HEK293 (cell line): ENCODE data around the gene FBN2.

ENCODE experiments used
- CTCF ChIA-PET: fragments of 350-600 bp; formaldehyde crosslinking; extraction: SDS; loops from one replicate; lab custom pipeline; 2021; ENCODE audit warnings: antibody characterized with exemption; lab: Yijun Ruan, JAX
- POLR2A ChIA-PET: fragments of 300-600 bp; formaldehyde crosslinking; extraction: SDS; loops from one replicate; lab custom pipeline; 2020; ENCODE audit warnings: antibody characterized with exemption, inconsistent platforms; lab: Yijun Ruan, JAX
- H3K27ac ChIP-seq: fragments of 200-500 bp; sonication (Bioruptor generic); 2 replicates; pipeline ENCODE4 v1.5.1; 2014; ENCODE audit warnings: low read depth, low read length, control low read depth, inconsistent platforms; ENCODE audit errors: extremely low read depth
- H3K36me3 ChIP-seq, 2 experiments: fragments of 200-500 bp in 1 of 2; sonication (Bioruptor generic) in 1 of 2; 1 replicate in 1 of 2; 2 replicates in 1 of 2; pipeline ENCODE4 v1.5.1; 2014 to 2017; ENCODE audit warnings: inconsistent platforms in 2 of 2, low read length in 2 of 2; ENCODE audit not compliant: control insufficient read depth in 2 of 2, insufficient read depth in 1 of 2
- H3K4me1 ChIP-seq: fragments of 200-500 bp; sonication (Bioruptor generic); 2 replicates; pipeline ENCODE4 v1.5.1; 2014; ENCODE audit warnings: mild to moderate bottlenecking, low read length, inconsistent platforms; ENCODE audit not compliant: control insufficient read depth, insufficient read depth
- H3K4me3 ChIP-seq: 2 replicates; pipeline ENCODE4 v1.5.1; 2011; ENCODE audit warnings: low read depth, mild to moderate bottlenecking, control low read depth, low read length, moderate library complexity
- H3K9me3 ChIP-seq: fragments of 200-500 bp; sonication (Bioruptor generic); 2 replicates; pipeline ENCODE4 v1.5.1; 2014; ENCODE audit warnings: low read depth, low read length, inconsistent platforms; ENCODE audit not compliant: control insufficient read depth, insufficient read depth
- ATF2 ChIP-seq: fragments of 450-650 bp; formaldehyde crosslinking; IDR thresholded peaks from 2 replicates; pipeline ENCODE4 v1.5.1; 2016; ENCODE audit warnings: missing biosample characterization, missing genetic modification characterization, low read depth
- KLF1 ChIP-seq: fragments of 450-650 bp; formaldehyde crosslinking; IDR thresholded peaks from 2 replicates; pipeline ENCODE4 v1.5.1; 2016; ENCODE audit warnings: missing biosample characterization, missing genetic modification characterization
- KLF10 ChIP-seq: fragments of 450-650 bp; IDR thresholded peaks from 2 replicates; pipeline ENCODE4 v1.5.1; 2018; ENCODE audit warnings: missing biosample characterization, mild to moderate bottlenecking, missing genetic modification characterization
- PRDM1 ChIP-seq: fragments of 450-650 bp; formaldehyde crosslinking; IDR thresholded peaks from 2 replicates; pipeline ENCODE4; 2016; ENCODE audit warnings: missing biosample characterization, missing genetic modification characterization
- ZBTB11 ChIP-seq: fragments of 450-650 bp; formaldehyde crosslinking; conservative IDR thresholded peaks from 2 replicates; pipeline ENCODE4 v1.5.1; 2016; ENCODE audit warnings: low read depth, missing biosample characterization, missing genetic modification characterization
- ZNF155 ChIP-seq: fragments of 450-650 bp; formaldehyde crosslinking; IDR thresholded peaks from 2 replicates; pipeline ENCODE4 v1.5.1; 2016; ENCODE audit warnings: missing biosample characterization, missing genetic modification characterization
- ZNF514 ChIP-seq: fragments of 450-650 bp; formaldehyde crosslinking; IDR thresholded peaks from 2 replicates; pipeline ENCODE4 v1.5.1; 2016; ENCODE audit warnings: missing biosample characterization, missing genetic modification characterization
- ZNF624 ChIP-seq: fragments of 450-650 bp; formaldehyde crosslinking; IDR thresholded peaks from 2 replicates; pipeline ENCODE4 v1.5.1; 2017; ENCODE audit warnings: missing biosample characterization, missing genetic modification characterization
- ZNF768 ChIP-seq: fragments of 450-650 bp; formaldehyde crosslinking; IDR thresholded peaks from 2 replicates; pipeline ENCODE4 v1.5.1; 2018; ENCODE audit warnings: missing biosample characterization, mild to moderate bottlenecking, missing genetic modification characterization
- ZNF776 ChIP-seq: fragments of 450-650 bp; formaldehyde crosslinking; IDR thresholded peaks from 2 replicates; pipeline ENCODE4 v1.5.0; 2017; ENCODE audit warnings: missing biosample characterization, missing genetic modification characterization, borderline replicate concordance
- ZSCAN23 ChIP-seq: fragments of 450-650 bp; formaldehyde crosslinking; IDR thresholded peaks from 2 replicates; pipeline ENCODE4 v1.5.1; 2016; ENCODE audit warnings: missing biosample characterization, missing genetic modification characterization
- TF ChIP-seq, protein P1 (sequence below): fragments of 450-650 bp; formaldehyde crosslinking; IDR thresholded peaks from 2 replicates; pipeline ENCODE4 v1.5.1; 2016; ENCODE audit warnings: missing biosample characterization, missing genetic modification characterization
- TF ChIP-seq, protein P2 (sequence below): fragments of 450-650 bp; formaldehyde crosslinking; IDR thresholded peaks from 2 replicates; pipeline ENCODE4 v1.5.1; 2016; ENCODE audit warnings: missing biosample characterization, missing genetic modification characterization
- TF ChIP-seq, protein P3 (sequence below): fragments of 450-650 bp; formaldehyde crosslinking; conservative IDR thresholded peaks from 2 replicates; pipeline ENCODE4 v1.5.1; 2016; ENCODE audit warnings: low read depth, missing biosample characterization, missing genetic modification characterization
- TF ChIP-seq, protein P4 (sequence below): fragments of 450-650 bp; formaldehyde crosslinking; IDR thresholded peaks from 2 replicates; pipeline ENCODE4 v1.5.1; 2016; ENCODE audit warnings: missing biosample characterization, missing genetic modification characterization

FBN2 gene

DNA sequence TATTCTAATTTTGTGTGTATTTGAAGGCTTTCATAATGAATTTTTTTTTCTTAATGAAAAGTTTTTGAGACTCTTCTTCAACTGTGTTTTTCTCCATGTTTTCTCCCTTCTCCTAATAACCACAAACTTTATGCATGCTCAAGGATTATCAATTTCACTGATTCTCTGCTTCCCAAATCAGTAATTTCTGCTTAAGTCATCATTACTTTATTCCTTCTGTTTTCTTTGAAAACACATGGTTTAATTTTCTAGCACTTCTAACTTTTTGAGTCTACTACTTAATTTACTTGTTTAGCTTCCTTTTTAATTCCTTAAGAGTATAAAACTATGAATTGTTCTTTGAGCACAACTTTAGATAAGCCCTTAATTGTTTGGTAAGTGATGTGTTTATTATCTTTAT, 11.5 kb upstream of the FBN2 start:
- TF ChIP-seq ZNF776 (tag by site-specific recombination) (no peak), ATF2 (no peak), ZSCAN23 (no peak), PRDM1 (tag by site-specific recombination) (no peak), ZNF624 (tag by site-specific recombination) (no peak), ZBTB11 (tag by site-specific recombination) (no peak), ZNF155 (tag by site-specific recombination) (no peak)
- TF ChIP-seq, protein P1, sequence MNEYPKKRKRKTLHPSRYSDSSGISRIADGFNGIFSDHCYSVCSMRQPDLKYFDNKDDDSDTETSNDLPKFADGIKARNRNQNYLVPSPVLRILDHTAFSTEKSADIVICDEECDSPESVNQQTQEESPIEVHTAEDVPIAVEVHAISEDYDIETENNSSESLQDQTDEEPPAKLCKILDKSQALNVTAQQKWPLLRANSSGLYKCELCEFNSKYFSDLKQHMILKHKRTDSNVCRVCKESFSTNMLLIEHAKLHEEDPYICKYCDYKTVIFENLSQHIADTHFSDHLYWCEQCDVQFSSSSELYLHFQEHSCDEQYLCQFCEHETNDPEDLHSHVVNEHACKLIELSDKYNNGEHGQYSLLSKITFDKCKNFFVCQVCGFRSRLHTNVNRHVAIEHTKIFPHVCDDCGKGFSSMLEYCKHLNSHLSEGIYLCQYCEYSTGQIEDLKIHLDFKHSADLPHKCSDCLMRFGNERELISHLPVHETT (tag by site-specific recombination) = no peak
- TF ChIP-seq, all 188 proteins: peak for 0
- H3K9me3 ChIP-seq = no peaks in the 10 kb centered on the region
- no peak overlapping the region for H3K4me3 ChIP-seq
- H3K36me3 ChIP-seq = no peaks in the 10 kb centered on the region
- POLR2A ChIA-PET = no interaction called here
- H3K27ac ChIP-seq = no peak overlapping the region
- H3K4me1 ChIP-seq = no peaks in the 10 kb centered on the region
- CTCF ChIA-PET = no interaction called here

DNA sequence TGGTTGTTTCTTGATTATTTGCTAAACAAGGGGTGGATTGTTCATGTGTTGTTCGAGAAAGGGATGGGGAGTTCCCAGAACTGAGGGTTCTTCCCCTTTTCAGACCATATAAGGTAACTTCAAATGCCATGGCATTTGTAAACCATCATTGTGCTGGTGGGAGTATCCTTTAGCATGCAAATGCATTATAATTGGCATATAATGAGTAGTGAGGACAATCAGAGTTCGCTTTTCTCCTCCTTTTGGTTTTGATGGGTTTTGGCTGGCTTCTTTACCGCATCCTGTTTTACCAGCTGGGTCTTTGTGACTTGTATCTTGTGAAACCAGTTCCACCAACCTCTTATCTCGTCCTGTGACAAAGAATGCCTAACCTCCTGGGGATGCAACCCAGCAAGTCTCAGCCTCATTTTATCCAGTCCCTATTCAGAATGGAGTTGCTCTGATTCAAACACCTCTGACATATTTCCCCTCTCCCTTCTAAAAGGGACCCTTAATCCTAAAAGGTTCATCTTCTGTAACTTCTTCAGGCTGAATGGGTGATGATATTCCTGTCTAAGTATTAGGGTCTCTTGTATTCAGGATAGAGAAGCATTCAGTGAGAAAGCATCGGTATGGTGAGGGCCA, 8.7 kb upstream of the FBN2 start:
- Histone ChIP-seq H3K27ac (no peak overlapping the region), H3K9me3 (no peaks in the 10 kb centered on the region), H3K4me1 (no peaks in the 10 kb centered on the region), H3K36me3 (no peaks in the 10 kb centered on the region), H3K4me3 (no peak overlapping the region)
- POLR2A ChIA-PET = no interaction called here
- CTCF ChIA-PET = interaction anchor here (0.6 kb wide), 1 partner anchor 9 kb away, joined by 3 read pairs; no protein-coding TSS in a partner anchor
- no peak for TF ChIP-seq ZNF514 (tag by site-specific recombination)
- TF ChIP-seq KLF1 (tag by site-specific recombination) = no peak
- TF ChIP-seq KLF10 (tag by site-specific recombination) = no peak
- TF ChIP-seq, protein P2, sequence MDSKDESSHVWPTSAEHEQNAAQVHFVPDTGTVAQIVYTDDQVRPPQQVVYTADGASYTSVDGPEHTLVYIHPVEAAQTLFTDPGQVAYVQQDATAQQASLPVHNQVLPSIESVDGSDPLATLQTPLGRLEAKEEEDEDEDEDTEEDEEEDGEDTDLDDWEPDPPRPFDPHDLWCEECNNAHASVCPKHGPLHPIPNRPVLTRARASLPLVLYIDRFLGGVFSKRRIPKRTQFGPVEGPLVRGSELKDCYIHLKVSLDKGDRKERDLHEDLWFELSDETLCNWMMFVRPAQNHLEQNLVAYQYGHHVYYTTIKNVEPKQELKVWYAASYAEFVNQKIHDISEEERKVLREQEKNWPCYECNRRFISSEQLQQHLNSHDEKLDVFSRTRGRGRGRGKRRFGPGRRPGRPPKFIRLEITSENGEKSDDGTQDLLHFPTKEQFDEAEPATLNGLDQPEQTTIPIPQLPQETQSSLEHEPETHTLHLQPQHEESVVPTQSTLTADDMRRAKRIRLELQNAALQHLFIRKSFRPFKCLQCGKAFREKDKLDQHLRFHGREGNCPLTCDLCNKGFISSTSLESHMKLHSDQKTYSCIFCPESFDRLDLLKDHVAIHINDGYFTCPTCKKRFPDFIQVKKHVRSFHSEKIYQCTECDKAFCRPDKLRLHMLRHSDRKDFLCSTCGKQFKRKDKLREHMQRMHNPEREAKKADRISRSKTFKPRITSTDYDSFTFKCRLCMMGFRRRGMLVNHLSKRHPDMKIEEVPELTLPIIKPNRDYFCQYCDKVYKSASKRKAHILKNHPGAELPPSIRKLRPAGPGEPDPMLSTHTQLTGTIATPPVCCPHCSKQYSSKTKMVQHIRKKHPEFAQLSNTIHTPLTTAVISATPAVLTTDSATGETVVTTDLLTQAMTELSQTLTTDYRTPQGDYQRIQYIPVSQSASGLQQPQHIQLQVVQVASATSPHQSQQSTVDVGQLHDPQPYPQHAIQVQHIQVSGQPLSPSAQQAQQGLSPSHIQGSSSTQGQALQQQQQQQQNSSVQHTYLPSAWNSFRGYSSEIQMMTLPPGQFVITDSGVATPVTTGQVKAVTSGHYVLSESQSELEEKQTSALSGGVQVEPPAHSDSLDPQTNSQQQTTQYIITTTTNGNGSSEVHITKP (tag by site-specific recombination) = no peak
- no peak for TF ChIP-seq ATF2
- TF ChIP-seq, protein P3, sequence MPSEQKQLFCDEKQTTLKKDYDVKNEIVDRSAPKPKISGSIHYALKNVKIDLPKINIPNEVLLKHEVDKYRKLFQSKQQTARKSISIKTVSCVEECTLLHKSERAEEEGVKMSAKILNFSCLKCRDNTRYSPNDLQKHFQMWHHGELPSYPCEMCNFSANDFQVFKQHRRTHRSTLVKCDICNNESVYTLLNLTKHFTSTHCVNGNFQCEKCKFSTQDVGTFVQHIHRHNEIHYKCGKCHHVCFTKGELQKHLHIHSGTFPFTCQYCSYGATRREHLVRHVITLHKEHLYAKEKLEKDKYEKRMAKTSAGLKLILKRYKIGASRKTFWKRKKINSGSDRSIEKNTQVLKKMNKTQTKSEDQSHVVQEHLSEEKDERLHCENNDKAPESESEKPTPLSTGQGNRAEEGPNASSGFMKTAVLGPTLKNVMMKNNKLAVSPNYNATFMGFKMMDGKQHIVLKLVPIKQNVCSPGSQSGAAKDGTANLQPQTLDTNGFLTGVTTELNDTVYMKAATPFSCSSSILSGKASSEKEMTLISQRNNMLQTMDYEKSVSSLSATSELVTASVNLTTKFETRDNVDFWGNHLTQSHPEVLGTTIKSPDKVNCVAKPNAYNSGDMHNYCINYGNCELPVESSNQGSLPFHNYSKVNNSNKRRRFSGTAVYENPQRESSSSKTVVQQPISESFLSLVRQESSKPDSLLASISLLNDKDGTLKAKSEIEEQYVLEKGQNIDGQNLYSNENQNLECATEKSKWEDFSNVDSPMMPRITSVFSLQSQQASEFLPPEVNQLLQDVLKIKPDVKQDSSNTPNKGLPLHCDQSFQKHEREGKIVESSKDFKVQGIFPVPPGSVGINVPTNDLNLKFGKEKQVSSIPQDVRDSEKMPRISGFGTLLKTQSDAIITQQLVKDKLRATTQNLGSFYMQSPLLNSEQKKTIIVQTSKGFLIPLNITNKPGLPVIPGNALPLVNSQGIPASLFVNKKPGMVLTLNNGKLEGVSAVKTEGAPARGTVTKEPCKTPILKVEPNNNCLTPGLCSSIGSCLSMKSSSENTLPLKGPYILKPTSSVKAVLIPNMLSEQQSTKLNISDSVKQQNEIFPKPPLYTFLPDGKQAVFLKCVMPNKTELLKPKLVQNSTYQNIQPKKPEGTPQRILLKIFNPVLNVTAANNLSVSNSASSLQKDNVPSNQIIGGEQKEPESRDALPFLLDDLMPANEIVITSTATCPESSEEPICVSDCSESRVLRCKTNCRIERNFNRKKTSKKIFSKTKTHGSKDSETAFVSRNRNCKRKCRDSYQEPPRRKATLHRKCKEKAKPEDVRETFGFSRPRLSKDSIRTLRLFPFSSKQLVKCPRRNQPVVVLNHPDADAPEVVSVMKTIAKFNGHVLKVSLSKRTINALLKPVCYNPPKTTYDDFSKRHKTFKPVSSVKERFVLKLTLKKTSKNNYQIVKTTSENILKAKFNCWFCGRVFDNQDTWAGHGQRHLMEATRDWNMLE (tag by site-specific recombination) = no peak
- TF ChIP-seq, protein P4, sequence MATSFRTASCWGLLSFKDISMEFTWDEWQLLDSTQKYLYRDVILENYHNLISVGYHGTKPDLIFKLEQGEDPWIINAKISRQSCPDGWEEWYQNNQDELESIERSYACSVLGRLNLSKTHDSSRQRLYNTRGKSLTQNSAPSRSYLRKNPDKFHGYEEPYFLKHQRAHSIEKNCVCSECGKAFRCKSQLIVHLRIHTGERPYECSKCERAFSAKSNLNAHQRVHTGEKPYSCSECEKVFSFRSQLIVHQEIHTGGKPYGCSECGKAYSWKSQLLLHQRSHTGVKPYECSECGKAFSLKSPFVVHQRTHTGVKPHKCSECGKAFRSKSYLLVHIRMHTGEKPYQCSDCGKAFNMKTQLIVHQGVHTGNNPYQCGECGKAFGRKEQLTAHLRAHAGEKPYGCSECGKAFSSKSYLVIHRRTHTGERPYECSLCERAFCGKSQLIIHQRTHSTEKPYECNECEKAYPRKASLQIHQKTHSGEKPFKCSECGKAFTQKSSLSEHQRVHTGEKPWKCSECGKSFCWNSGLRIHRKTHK = no peak
- TF ChIP-seq ZNF768 = no peak
